Stomach (tissue), 4 donors: Measurements from ENCODE around the gene SPIRE2.

Source experiments
- POLR2A ChIP-seq, 4 donors: fragments of 450-650 bp; IDR thresholded peaks; one replicate each; pipeline ENCODE4 v1.6.1; 2016; ENCODE audit warnings: antibody characterized with exemption in 4 of 4, control low read depth in 2 of 4, mild to moderate bottlenecking in 1 of 4, moderate library complexity in 1 of 4
- POLR2AphosphoS5 ChIP-seq, 3 donors: sonication (generic); formaldehyde crosslinking; IDR thresholded peaks; one replicate each; pipeline ENCODE4 v1.6.1; 2016; ENCODE audit warnings: antibody characterized with exemption in 3 of 3
- TF ChIP-seq, protein P1 (sequence below), 7 experiments: fragments of 450-650 bp in 4 of 7; fragments of 200-600 bp in 3 of 7; sonication (generic) in 3 of 7; IDR thresholded peaks; one replicate each; pipeline ENCODE4 v1.5.1; 2016 to 2019; ENCODE audit warnings: antibody characterized with exemption in 7 of 7, control low read depth in 2 of 7, mild to moderate bottlenecking in 1 of 7

DNA sequence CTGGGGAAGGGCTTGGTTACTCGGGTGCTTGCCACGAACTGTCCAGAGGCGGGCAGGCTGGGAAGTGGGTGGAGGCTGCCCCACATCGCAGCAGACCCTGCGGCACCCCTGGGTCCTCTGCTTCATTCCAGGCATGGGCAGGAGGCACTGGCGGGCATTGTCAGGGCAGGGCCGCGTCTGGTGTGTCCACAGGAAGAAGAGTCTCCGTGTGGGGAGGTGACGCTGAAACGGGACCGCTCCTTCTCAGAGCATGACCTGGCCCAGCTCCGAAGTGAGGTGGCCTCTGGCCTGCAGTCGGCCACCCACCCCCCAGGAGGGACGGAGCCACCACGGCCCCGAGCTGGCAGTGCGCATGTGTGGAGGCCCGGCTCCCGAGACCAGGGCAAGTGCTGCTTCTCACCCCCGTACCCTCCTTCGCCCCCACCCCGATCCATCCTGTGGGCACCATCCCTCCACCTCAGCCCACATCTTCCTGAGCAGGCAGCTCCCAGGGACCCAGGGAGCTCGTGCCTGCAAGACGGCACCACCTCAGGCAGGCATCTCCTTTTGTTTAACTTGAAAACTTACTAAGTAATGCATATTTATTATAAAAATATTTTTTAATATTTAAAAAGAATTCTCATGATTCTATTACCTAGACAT is 30.8 kb downstream of the SPIRE2 start:
- TF ChIP-seq, protein P1, sequence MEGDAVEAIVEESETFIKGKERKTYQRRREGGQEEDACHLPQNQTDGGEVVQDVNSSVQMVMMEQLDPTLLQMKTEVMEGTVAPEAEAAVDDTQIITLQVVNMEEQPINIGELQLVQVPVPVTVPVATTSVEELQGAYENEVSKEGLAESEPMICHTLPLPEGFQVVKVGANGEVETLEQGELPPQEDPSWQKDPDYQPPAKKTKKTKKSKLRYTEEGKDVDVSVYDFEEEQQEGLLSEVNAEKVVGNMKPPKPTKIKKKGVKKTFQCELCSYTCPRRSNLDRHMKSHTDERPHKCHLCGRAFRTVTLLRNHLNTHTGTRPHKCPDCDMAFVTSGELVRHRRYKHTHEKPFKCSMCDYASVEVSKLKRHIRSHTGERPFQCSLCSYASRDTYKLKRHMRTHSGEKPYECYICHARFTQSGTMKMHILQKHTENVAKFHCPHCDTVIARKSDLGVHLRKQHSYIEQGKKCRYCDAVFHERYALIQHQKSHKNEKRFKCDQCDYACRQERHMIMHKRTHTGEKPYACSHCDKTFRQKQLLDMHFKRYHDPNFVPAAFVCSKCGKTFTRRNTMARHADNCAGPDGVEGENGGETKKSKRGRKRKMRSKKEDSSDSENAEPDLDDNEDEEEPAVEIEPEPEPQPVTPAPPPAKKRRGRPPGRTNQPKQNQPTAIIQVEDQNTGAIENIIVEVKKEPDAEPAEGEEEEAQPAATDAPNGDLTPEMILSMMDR (IDR thresholded peaks at IDR 0.05), result no peak
- TF ChIP-seq POLR2A (IDR thresholded peaks at IDR 0.05), result no peak
- no peak for TF ChIP-seq POLR2AphosphoS5 (IDR thresholded peaks at IDR 0.05)
